GM23248 (cell line): ENCODE results near the gene SLC3A2. TPM values are rescaled to one million over a fixed set of nuclear protein-coding genes. Genes with fewer than 3 reads are reported as not detected.

Experiments
- DNase-seq: peaks from one replicate; pipeline ENCODE4 v3.0.0-alpha.2; 2015
- H2AFZ ChIP-seq: fragments of 200-600 bp; sonication (generic); 2 replicates; pipeline ENCODE4 v1.6.1; 2016; ENCODE audit warnings: antibody characterized with exemption
- H3F3A ChIP-seq: fragments of 200-600 bp; sonication (generic); 2 replicates; pipeline ENCODE4 v1.6.1; 2016; ENCODE audit warnings: mild to moderate bottlenecking, antibody characterized with exemption, mixed run types; ENCODE audit not compliant: insufficient read depth
- H3K27ac ChIP-seq: fragments of 200-600 bp; sonication (generic); 2 replicates; pipeline ENCODE4 v1.5.1; 2016; ENCODE audit warnings: mild to moderate bottlenecking
- H3K27me3 ChIP-seq: fragments of 200-600 bp; sonication (generic); replicated peaks from 2 replicates; pipeline ENCODE4 v1.6.1; 2016; ENCODE audit warnings: mild to moderate bottlenecking; ENCODE audit not compliant: insufficient read depth
- H3K36me3 ChIP-seq: fragments of 200-600 bp; sonication (generic); 2 replicates; pipeline ENCODE4 v1.6.1; 2016; ENCODE audit warnings: low read depth, mild to moderate bottlenecking
- H3K4me1 ChIP-seq: fragments of 200-600 bp; sonication (generic); 2 replicates; pipeline ENCODE4 v1.6.1; 2016; ENCODE audit warnings: mild to moderate bottlenecking; ENCODE audit not compliant: insufficient read depth
- H3K4me2 ChIP-seq: fragments of 200-600 bp; sonication (generic); one replicate; pipeline ENCODE4 v1.6.1; 2016; ENCODE audit warnings: mild to moderate bottlenecking; ENCODE audit not compliant: unreplicated experiment
- H3K4me3 ChIP-seq: fragments of 200-600 bp; sonication (generic); 2 replicates; pipeline ENCODE4 v1.5.1; 2016; ENCODE audit warnings: mild to moderate bottlenecking
- H3K79me2 ChIP-seq: fragments of 200-600 bp; sonication (generic); 2 replicates; pipeline ENCODE4 v1.6.1; 2016; ENCODE audit warnings: mild to moderate bottlenecking; ENCODE audit not compliant: insufficient read depth
- H3K9ac ChIP-seq: fragments of 200-600 bp; sonication (generic); 2 replicates; pipeline ENCODE4 v1.6.1; 2016; ENCODE audit warnings: mild to moderate bottlenecking
- H3K9me2 ChIP-seq: fragments of 200-600 bp; sonication (generic); 2 replicates; pipeline ENCODE4 v1.6.1; 2016; ENCODE audit warnings: mixed run types, mild to moderate bottlenecking, moderate library complexity; ENCODE audit not compliant: insufficient read depth
- H3K9me3 ChIP-seq: fragments of 200-600 bp; sonication (generic); one replicate; pipeline ENCODE4 v1.6.1; 2017; ENCODE audit warnings: low read depth
- H4K20me1 ChIP-seq: fragments of 200-600 bp; sonication (generic); 2 replicates; pipeline ENCODE4 v1.6.0; 2016; ENCODE audit not compliant: insufficient read depth
- EZH2 ChIP-seq: fragments of 200-600 bp; sonication (generic); IDR thresholded peaks from 2 replicates; pipeline ENCODE4 v1.6.1; 2018; ENCODE audit warnings: antibody characterized with exemption, mild to moderate bottlenecking; ENCODE audit not compliant: insufficient read depth, poor library complexity, severe bottlenecking
- EZH2phosphoT487 ChIP-seq: fragments of 200-600 bp; sonication (generic); IDR thresholded peaks from 2 replicates; pipeline ENCODE4 v1.6.1; 2018; ENCODE audit warnings: antibody characterized with exemption, moderate library complexity, mild to moderate bottlenecking, low read depth; ENCODE audit not compliant: insufficient read depth
- WGBS, 2 experiments: methylation state at CpG; one replicate each; pipeline ENCODE4 v1.1.6; 2015 to 2017; ENCODE audit warnings: low lambda C conversion rate in 2 of 2, low coverage in 1 of 2; ENCODE audit errors: missing lambda C conversion rate in 2 of 2; 5-methylcytosine and 5-hydroxymethylcytosine counted together
- in situ Hi-C: fragments of 300-500 bp; cut with MboI; formaldehyde crosslinking; loops from 2 replicates; pipeline ENCODE4 v1.15.0; 2020
- polyA plus RNA-seq: library from polyadenylated mRNA; unstranded; fragments of >200 nt; fragmentation: Nextera tagmentation; extraction: Ambion mirVana; gene quantifications from 2 replicates; pipeline ENCODE4 v1.2.1, GENCODE V29; 2016
- total RNA-seq: library from RNA; depleted of rRNA; stranded (reverse); fragments of >200 nt; shearing (Covaris generic); gene quantifications from 2 replicates; pipeline ENCODE4 v1.2.3, GENCODE V29; 2014

SLC3A2 gene
- total and polyA plus RNA-seq, 2 experiments from 2014 or later = 301 to 310 TPM

GRCh38 chr11:62876712-62877111, 4.0 kb upstream of the SLC3A2 start:
- H3K27me3 ChIP-seq = no peaks in the 10 kb centered on the region
- peaks cover 15% of the 10 kb centered on the region for H3F3A ChIP-seq
- no peak for DNase-seq
- H3K9ac ChIP-seq = no peak overlapping the region
- H3K36me3 ChIP-seq = peaks cover under 1% of the 10 kb centered on the region; the same call in 1 of the 2 replicates
- in situ Hi-C loops = no loop called here
- TF ChIP-seq EZH2 (no peak), EZH2phosphoT487 (no peak)
- H3K79me2 ChIP-seq = peaks cover 9% of the 10 kb centered on the region
- no peaks in the 10 kb centered on the region for H3K9me2 ChIP-seq
- H4K20me1 ChIP-seq = no peaks in the 10 kb centered on the region
- H3K4me3 ChIP-seq = no peak overlapping the region
- WGBS, 2 experiments = 95 to 98% methylated on average over 6 of the region's 6 CpGs
- no peak overlapping the region for H3K27ac ChIP-seq
- no peak overlapping the region for H3K4me2 ChIP-seq
- H3K4me1 ChIP-seq = peaks cover 13% of the 10 kb centered on the region
- H2AFZ ChIP-seq = no peak overlapping the region
- no peaks in the 10 kb centered on the region for H3K9me3 ChIP-seq

- TF ChIP-seq EZH2 (no peak), EZH2phosphoT487 (no peak)
- Histone ChIP-seq H3K27ac (peak overlapping the region; percentile 99), H4K20me1 (peaks cover 4% of the 10 kb centered on the region; the same call in 1 of the 2 replicates), H3K9ac (peak overlapping the region; percentile 100), H3K4me2 (peak overlapping the region; percentile 89), H3K79me2 (peaks cover 36% of the 10 kb centered on the region), H2AFZ (peak overlapping the region; percentile 35), H3K27me3 (no peaks in the 10 kb centered on the region), H3K9me3 (no peaks in the 10 kb centered on the region), H3K9me2 (no peaks in the 10 kb centered on the region), H3K4me1 (peaks cover 27% of the 10 kb centered on the region), H3K36me3 (peaks cover 27% of the 10 kb centered on the region), H3K4me3 (peak overlapping the region; percentile 93), H3F3A (peaks cover 39% of the 10 kb centered on the region)
- peak; percentile 52 for DNase-seq
- WGBS, 2 experiments = 23 to 24% methylated on average over 7 of the region's 7 CpGs
- in situ Hi-C loops = no loop called here
These were observed 1.3 kb upstream of the SLC3A2 start for GRCh38 chr11:62879235-62879978.

GRCh38 chr11:62880231-62880802, 379 bp upstream of the SLC3A2 start:
- peak; percentile 96 for DNase-seq
- peak overlapping the region; percentile 93 for H3K4me3 ChIP-seq
- H3K4me2 ChIP-seq = peak overlapping the region; percentile 89
- in situ Hi-C loops = no loop called here
- H3K4me1 ChIP-seq = peaks cover 33% of the 10 kb centered on the region
- TF ChIP-seq EZH2phosphoT487 (no peak), EZH2 (no peak)
- no peaks in the 10 kb centered on the region for H3K9me3 ChIP-seq
- peaks cover 45% of the 10 kb centered on the region for H3K79me2 ChIP-seq
- H3K9me2 ChIP-seq = no peaks in the 10 kb centered on the region
- peak overlapping the region; percentile 100 for H3K9ac ChIP-seq
- H4K20me1 ChIP-seq = peaks cover 6% of the 10 kb centered on the region; the same call in 1 of the 2 replicates
- peak overlapping the region; percentile 99 for H3K27ac ChIP-seq
- H3F3A ChIP-seq = peaks cover 45% of the 10 kb centered on the region
- 1 to 2% methylated on average over 15 to 16 of the region's 16 CpGs for WGBS, 2 experiments
- H3K27me3 ChIP-seq = no peaks in the 10 kb centered on the region
- H2AFZ ChIP-seq = peak overlapping the region; percentile 65
- peaks cover 34% of the 10 kb centered on the region for H3K36me3 ChIP-seq

- Histone ChIP-seq H3F3A (peaks cover 60% of the 10 kb centered on the region), H3K36me3 (peaks cover 49% of the 10 kb centered on the region), H3K9ac (peak overlapping the region; percentile 100), H3K4me1 (peaks cover 48% of the 10 kb centered on the region), H4K20me1 (peaks cover 13% of the 10 kb centered on the region; the same call in 1 of the 2 replicates), H3K79me2 (peaks cover 60% of the 10 kb centered on the region), H3K9me3 (no peaks in the 10 kb centered on the region), H2AFZ (no peak overlapping the region), H3K27ac (peak overlapping the region; percentile 99), H3K27me3 (no peaks in the 10 kb centered on the region), H3K9me2 (no peaks in the 10 kb centered on the region), H3K4me2 (peak overlapping the region; percentile 97), H3K4me3 (peak overlapping the region; percentile 93)
- WGBS, 2 experiments = 1 to 2% methylated on average over 17 to 21 of the region's 21 CpGs
- in situ Hi-C loops = no loop called here
- DNase-seq = peak; percentile 99
- TF ChIP-seq EZH2 (no peak), EZH2phosphoT487 (no peak)
These were observed 1.1 kb downstream of the SLC3A2 start for GRCh38 chr11:62881579-62882430.
